Epithelial cell of umbilical artery (primary cell): Measurements from ENCODE around the gene MATN4. TPM values are rescaled to one million over a fixed set of nuclear protein-coding genes. Genes with fewer than 3 reads are reported as not detected.

Experiments used
- total RNA-seq: library from RNA; depleted of rRNA; stranded (reverse); fragments of >200 nt; gene quantifications from 2 replicates; pipeline ENCODE4 v1.2.3, GENCODE V29; 2014

The MATN4 gene, protein sequence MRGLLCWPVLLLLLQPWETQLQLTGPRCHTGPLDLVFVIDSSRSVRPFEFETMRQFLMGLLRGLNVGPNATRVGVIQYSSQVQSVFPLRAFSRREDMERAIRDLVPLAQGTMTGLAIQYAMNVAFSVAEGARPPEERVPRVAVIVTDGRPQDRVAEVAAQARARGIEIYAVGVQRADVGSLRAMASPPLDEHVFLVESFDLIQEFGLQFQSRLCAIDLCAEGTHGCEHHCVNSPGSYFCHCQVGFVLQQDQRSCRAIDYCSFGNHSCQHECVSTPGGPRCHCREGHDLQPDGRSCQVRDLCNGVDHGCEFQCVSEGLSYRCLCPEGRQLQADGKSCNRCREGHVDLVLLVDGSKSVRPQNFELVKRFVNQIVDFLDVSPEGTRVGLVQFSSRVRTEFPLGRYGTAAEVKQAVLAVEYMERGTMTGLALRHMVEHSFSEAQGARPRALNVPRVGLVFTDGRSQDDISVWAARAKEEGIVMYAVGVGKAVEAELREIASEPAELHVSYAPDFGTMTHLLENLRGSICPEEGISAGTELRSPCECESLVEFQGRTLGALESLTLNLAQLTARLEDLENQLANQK
- not detected in 2 replicates for total RNA-seq

DNA sequence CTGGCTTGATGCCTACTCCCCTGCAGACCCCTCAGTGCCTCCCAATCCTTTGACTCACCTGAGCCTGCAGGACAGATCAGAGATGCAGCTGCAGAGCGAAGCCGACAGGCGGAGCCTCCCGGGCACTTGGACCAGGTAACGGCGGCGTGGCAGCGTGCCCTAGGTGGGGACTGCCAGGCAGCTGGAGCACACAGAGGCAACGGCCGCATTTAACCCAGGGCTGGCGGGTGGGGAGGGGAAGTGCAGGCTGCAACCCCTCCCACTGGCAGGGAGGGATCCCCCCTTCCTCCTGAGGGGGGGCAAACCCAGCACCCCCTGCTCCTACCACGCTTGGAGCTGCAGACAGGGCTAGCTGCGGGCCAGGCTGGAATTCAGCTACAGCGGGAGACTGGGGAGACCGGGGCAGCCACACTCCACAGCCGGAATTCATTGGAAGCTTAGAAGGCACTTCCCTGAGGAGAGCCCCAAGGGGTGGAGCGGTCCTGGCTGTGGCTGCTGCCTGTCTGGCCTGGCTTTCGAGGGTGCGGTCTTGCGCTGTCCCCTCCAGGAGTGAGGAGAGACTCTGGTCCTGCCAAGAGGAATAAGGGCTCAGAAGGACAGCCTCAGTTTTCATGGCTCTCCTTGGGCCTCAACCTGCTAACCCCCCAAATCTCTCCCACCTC, at the start of gene MATN4:
Gene MATN4 (minus strand): TSS at position 183 of the 662 bp plus-strand sequence. CDS start 2,717 bp downstream, outside the sequence.

DNA sequence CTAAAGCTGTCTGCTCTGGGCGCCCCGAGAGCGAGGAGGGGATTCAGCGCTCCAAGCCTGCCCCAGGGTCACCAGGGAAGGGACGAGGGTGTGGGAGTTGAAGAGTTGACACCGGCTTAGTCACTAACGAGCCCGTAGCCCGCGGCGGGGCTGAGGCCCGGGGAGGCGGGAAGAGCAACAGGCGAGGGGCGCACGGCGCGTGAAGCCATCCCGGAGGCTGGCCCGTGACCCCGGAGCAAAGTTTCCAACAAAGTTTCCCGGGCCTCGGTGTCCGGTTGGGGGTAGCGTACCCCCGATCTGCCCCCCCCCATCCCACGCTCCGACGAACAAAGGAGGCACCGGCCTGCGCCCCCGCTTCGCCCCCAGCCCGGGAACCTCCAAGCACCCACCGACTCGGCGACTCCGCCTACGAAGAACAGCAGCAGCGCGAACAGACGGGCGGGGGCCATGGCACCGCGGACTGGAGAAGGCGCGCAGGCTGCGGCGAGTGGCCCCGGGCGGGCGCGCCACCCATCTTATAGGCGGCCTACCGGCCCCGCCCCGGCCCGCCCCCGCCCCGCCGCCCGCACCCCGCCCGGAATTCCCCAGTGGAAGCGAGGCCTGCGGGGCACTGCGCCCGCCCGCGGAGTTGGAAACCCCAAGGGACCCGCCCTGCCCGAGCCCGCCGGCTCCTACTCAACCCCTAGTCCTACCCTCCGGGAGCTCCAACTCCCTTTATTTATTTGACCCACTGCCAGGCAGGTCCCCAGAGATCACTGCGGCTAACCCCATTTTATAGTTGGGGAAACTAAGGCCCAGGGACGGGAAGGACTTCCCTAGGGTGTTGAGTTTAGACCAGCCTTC, 40.1 kb upstream of the MATN4 start, which contains the start of gene SDC4:
Gene SDC4 (minus strand): TSS at position 489 of the 843 bp plus-strand sequence. CDS start 40 bp downstream, at position 449.

DNA sequence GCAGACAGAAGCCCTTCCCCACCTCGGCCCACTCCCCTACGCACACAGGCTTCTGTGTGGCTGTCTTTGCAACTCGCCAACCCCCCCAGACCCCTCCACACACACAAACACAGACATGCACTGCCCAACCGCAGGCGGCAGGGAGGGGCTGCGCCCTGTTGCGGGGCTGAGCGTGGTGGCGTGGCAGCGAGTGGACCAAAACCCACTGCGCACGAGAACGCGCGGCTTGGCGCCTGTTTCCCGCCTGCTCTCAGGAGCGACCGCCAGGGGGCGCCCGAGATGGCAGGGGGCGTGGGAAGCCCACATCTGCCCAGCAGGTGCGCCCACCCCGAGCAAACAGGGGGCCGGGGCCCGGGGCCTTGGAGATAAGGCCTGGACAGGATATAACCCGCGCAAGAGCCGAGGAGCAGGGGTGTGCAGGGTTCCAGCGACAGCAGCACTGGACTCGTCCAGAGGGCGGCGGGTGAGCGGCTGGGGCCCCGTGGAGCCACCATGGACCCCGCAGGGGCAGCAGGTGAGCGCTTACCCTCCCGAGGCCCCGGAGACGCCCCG, 1.6 kb downstream of the MATN4 start, which contains the start of gene RBPJL:
Gene RBPJL (plus strand): TSS at position 410 of the 552 bp plus-strand sequence. CDS start 83 bp downstream, at position 493.

DNA sequence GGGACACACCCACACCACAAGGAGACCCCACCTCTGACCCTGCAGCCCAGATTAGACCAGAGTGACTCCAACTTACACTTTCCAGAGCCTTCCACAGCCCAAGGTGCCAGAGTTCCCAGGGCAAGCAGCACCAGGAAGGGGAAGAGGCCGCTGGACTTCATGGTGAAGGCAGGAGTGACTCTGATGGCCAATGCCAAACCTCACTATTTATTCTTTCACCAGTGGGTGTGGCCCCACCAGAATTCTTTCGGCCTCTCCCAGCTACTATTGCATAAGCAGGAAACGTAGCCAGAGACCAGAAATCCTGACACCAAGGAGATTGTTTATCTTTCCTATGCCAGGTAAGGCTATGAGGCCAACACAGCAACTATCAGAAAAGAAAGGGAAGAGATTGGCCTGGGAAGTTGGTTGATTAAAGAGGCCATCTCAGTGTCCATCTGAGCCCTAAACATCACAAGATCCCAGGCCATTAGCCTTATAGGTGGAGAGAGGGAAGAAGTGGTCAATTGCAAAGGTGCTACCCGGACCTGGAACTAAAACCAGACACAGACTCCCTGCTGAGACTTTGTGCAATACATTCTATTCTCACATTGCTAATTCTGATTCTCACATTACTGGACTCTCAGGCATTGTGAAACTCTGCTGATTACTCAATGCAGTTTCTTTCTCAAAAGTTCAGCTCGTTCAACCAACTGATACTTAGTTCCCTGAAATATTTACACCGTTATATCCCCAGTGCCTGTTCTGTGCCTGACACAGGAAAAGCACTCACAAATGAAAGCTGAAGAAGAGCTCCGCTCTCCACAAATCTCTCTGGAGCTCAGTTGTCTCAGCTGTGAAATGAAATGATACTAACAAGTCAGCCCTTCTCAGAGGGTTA, 53.5 kb downstream of the MATN4 start, which contains the start of gene SLPI:
Gene SLPI (minus strand): TSS at position 182 of the 880 bp plus-strand sequence. CDS start 21 bp downstream, at position 161.

Other genes with a start within 250 kb of the MATN4 start
- 0.61 and 0.65 TPM in 2 replicates for gene KCNS1, start 207.2 kb downstream of the MATN4 start, total RNA-seq
- not detected in 2 replicates for gene WFDC5, start 193.1 kb downstream of the MATN4 start, total RNA-seq
- gene WFDC12, start 183.8 kb downstream of the MATN4 start, total RNA-seq = not detected in 2 replicates
- not detected in 2 replicates for gene PI3, start 133.4 kb downstream of the MATN4 start, total RNA-seq
- not detected in 2 replicates for gene SEMG1, start 101.3 kb downstream of the MATN4 start, total RNA-seq
- gene SEMG2, start 86.9 kb downstream of the MATN4 start, total RNA-seq = not detected in 2 replicates
- gene SLPI, start 53.7 kb downstream of the MATN4 start, total RNA-seq = not detected in 2 replicates
- gene RBPJL, start 1.5 kb downstream of the MATN4 start, total RNA-seq = not detected in 2 replicates
- 23.4 and 38.3 TPM in 2 replicates for gene SDC4, start 40.1 kb upstream of the MATN4 start, total RNA-seq
- gene SYS1, start 54.9 kb upstream of the MATN4 start, total RNA-seq = 14.3 and 16.6 TPM in 2 replicates
- gene TP53TG5, start 70.0 kb upstream of the MATN4 start, total RNA-seq = not detected in 2 replicates
- gene DBNDD2, start 100.0 kb upstream of the MATN4 start, total RNA-seq = 11.4 and 12.6 TPM in 2 replicates
- gene PIGT, start 107.8 kb upstream of the MATN4 start, total RNA-seq = 12.8 and 18.8 TPM in 2 replicates
- not detected in 2 replicates for gene WFDC2, start 161.5 kb upstream of the MATN4 start, total RNA-seq
- gene SPINT3, start 207.3 kb upstream of the MATN4 start, total RNA-seq = not detected in 2 replicates
- gene WFDC6, start 231.2 kb upstream of the MATN4 start, total RNA-seq = not detected in 2 replicates
- gene EPPIN, start 239.1 kb upstream of the MATN4 start, total RNA-seq = not detected in 2 replicates